SK-MEL-5 (cell line): ENCODE measurements around the gene ATP5PF. TPM values are rescaled to one million over a fixed set of nuclear protein-coding genes. Genes with fewer than 3 reads are reported as not detected.
"Not testable (repeated sequence)": the region's sequence is repeated elsewhere in the genome, so short reads cannot be mapped to it uniquely, and the experiment has no call there.

Experiments
- DNase-seq: peaks from one replicate; pipeline ENCODE4 v3.0.0-alpha.2; 2016; ENCODE audit warnings: low read depth, low spot score
- in situ Hi-C: cut with HindIII; loops from 2 replicates; pipeline ENCODE4 v1.10.0; 2016; ENCODE audit warnings: low sequenced_read_pairs, high pct_unique_total_duplicates, low pct_unique_long_range_greater_than_20kb
- polyA plus RNA-seq, 2 experiments: library from polyadenylated mRNA; depleted of rRNA; stranded (reverse); fragments of >200 nt; gene quantifications; 2 replicates each; pipeline ENCODE4 v1.2.3, GENCODE V29; 2015
- total RNA-seq: library from RNA; depleted of rRNA; stranded (reverse); fragments of >200 nt; shearing (Covaris generic); gene quantifications from 2 replicates; pipeline ENCODE4 v1.2.3, GENCODE V29; 2014; rRNA removed

ATP5PF gene
- 135 and 167 TPM in 2 replicates for total RNA-seq
- polyA plus RNA-seq (2015; cell fraction: cytosol; rRNA removed): 221 and 300 TPM in 2 replicates
- 12.6 and 32.9 TPM in 2 replicates for polyA plus RNA-seq (2015; cell fraction: nucleus; rRNA removed)

DNA sequence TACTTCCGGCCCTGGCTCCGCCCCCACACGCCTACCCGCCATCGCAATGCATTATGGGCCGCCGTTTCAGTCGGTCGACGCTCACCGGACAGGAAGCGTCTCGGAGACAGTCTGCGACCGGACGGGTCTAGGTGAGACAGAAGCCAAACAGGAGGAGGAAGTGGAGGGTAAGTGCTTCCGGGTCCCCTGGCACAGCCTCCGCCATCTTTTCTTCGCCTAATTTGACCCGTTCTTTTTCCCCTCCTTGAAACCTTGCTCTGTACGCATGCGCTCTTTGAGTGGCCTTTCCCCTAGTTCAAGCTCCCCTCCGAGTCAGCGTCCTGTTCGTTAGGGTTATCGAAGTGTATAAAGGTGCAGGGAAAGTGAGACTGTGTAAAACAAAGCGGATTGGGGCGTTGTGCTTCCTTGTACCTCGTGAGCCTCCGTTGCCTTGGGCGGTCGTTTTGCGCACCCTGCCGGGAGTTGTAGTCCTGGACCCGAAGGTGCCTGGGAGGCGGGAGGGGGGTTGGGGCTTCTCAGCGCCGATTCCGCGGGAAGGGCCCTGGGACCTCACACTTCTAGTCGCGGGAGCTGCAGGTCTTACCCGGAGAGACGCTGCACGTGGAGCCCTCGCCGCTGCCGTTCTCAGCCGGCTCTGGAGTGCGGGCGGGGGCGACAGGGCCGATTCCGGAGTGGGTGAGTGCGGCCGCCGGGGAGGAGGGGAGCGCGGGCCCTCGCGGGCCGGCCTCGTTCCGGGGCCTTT lies at the start of gene ATP5PF, which contains the start of gene GABPA:
Gene ATP5PF (minus strand): TSS at position 1 of the 742 bp plus-strand sequence. CDS start 5,110 bp downstream, outside the sequence.
Gene GABPA (plus strand): TSS at position 69 of the 742 bp plus-strand sequence. CDS start 6,627 bp downstream, outside the sequence.
- peak; percentile 98 for DNase-seq
- in situ Hi-C loops: no loop called here

- in situ Hi-C loops, DNase-seq: not testable (repeated sequence)
These were observed 43.6 kb upstream of the ATP5PF start for GRCh38 chr21:25778126-25778875.

GRCh38 chr21:25776440-25776839 lies 41.7 kb upstream of the ATP5PF start:
- in situ Hi-C loops: no loop called here
- DNase-seq: no peak

- no peak for DNase-seq
- in situ Hi-C loops: no loop called here
These were observed 38.0 kb upstream of the ATP5PF start for GRCh38 chr21:25772686-25773085.

DNA sequence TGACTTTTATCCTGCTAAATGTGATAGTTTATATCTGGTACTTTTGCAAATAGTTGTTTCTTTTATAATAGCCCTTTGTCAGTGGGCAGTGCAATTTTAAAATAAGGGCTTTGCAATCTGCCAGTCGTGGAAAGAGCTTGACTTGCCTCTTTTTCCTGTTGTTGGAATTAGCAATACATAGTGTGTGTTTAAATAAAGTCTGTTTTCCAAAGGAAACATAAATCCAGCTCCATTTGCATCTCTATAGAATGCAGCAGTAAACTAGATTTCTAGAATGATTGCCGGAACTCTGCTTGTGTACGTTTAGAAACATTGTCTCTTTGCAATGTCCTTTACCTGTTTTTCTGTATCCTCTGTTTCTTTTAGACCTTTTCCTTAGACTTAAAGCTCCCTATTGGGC lies 33.2 kb upstream of the ATP5PF start:
- no peak for DNase-seq
- in situ Hi-C loops: no loop called here

- in situ Hi-C loops: no loop called here
- DNase-seq: no peak
These were observed 29.4 kb upstream of the ATP5PF start for GRCh38 chr21:25764065-25764464.

DNA sequence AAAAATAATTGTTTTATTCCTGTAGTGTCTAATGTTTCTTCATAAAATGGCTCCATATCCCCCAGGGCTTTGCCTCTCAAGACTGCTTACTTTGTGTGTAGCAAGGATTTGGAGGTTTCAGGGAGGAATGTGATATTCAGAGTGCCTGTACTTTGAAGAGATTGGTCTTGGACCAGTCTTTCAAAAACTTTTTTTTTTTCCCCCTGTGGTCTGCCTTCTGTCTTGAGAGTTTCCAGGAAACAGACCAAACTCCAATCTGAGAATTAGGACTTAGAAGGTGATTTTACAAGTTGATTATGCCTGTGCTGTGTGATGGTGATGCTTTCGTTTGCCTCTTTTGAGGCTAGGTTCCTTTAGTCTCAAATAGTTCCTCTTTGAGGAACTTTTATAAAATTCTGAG lies 26.0 kb upstream of the ATP5PF start:
- DNase-seq: no peak
- in situ Hi-C loops: no loop called here

DNA sequence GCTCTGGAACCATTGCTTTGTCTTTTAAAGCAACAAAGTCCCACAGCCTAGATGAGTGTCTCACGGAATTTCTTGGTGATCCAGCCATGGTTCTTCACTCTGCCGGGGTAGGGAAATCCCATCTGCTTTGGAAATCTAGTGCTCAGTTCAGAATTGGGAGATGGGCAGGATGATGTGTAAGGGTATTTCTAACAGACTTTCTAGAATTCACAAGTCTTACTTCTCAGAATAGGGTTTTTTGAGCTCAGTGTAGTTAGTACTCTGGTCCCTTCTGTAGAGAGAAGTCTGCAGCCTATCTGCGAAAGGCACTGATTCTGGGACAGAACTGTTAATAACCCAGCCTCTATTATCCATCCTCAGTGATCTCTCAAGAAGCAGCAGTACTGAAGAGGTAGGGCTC lies 25.4 kb upstream of the ATP5PF start:
- in situ Hi-C loops: no loop called here
- DNase-seq: no peak

DNA sequence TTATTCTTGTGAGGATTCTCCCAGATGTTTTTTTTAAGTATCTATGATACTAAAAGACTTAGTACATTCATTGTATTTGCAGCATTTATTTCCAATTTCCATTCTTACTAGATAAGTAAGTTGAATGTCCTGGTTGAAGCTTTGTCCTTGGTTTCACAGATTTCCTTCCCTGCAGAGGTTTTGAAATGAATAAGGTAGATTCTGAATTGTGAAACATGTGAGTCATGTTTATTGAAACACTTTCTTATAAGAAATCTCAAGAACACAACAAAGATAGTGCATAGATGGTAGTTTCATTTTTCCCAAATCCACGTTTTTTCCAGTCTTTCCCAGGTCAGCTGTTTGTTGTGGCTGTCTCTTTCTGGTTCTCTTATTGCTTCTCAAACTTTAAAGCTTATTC lies 24.9 kb upstream of the ATP5PF start:
- DNase-seq: no peak
- in situ Hi-C loops: no loop called here

- DNase-seq: no peak
- in situ Hi-C loops: no loop called here
These were observed 22.8 kb upstream of the ATP5PF start for GRCh38 chr21:25757531-25757930.

DNA sequence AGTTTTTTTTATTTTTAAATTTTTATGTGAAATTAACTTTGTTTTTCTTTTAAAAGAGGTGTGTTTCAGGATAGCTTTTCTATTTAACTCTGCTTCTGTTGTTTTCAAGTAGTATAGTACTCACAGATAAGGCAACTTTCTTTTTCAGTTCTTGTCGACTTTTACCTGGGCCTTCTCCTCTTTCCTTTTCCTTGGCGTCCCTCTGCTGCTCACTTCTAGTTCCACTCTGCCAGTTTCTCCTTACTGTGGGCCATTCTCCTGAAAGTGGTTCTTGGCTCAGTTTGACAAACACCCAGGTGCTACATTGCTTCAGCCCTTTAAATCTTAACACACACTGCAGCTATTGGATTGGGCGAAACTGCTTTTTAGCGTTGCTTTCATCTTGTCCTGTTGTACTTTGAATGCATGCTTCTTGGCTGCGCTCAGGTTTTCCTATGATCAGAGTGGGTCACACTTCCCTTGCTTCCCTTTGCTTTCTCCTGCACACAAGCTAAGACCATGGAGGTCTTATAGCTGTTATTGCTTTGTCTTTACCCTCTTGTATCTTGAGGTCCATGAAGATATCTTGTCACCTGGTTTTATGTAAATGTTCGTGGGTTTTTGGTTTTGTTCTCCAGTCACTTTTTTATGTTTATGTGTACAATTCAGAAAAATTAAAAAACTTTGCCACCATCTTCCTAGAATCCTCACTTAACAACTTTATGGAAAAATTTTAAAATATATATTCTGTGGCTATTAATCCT lies 21.7 kb upstream of the ATP5PF start:
- DNase-seq: no peak
- in situ Hi-C loops: no loop called here

- DNase-seq: no peak
- in situ Hi-C loops: no loop called here
These were observed 17.7 kb upstream of the ATP5PF start for GRCh38 chr21:25752416-25752815.

DNA sequence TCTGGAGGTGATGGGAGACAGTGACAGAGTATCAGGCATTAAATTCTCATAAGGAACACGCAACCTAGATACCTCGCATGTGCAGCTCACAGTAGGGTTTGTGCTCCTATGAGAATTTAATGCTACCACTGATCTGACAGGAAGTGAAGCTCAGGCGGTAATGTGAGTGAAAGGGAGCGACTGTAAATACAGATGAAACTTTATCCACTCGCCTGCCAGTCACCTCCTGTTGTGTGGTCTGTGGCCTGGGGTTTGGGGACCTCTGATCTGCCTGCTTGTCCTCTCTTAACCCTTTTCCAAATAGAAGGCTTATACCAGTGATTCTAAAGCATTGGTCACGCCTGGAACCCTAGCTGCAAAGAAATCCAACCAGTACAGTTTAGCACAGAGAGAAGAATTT lies 15.4 kb upstream of the ATP5PF start:
- in situ Hi-C loops: no loop called here

DNA sequence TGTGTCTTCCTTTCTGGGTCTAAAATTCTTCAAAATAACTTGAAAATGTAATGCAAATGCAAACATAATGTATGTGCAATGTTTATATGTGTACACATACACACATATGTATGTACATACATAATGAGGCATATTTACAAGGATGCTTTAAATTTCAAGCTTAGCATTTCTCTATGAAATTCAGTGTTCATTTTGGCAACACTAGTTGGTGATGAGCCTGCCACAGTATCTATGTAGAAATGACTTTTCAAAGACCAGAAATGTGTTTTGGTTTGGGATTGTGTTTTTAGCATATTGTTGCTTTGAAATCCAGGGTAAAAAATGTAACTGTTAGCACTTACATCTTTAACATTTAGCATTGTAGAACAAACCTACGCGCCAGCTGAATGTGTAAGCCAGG lies 10.2 kb upstream of the ATP5PF start:
- no peak for DNase-seq
- in situ Hi-C loops: no loop called here

More for the DNA sequence above, 15.4 kb upstream of the ATP5PF start:
- DNase-seq: no peak

DNA sequence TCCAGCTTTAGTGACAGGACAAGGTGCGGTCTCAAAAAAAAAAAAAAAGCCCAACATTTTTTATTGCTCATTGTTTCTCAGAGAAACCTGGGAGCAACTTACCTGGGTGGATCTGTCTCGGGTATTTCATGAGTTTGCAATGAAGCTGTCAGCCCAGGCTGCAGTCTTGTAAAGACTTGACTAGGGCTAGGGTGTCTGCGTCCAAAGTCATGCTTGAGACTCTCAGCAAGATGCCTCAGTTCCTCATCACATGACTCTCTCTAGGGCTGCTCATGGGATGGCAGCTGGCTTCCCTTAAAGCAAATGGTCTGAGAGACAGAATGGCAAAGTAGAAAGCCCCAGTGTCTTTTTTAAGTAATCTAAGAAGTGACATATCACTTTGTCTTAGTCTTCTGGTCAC lies 8.2 kb upstream of the ATP5PF start:
- in situ Hi-C loops: no loop called here
- no peak for DNase-seq

DNA sequence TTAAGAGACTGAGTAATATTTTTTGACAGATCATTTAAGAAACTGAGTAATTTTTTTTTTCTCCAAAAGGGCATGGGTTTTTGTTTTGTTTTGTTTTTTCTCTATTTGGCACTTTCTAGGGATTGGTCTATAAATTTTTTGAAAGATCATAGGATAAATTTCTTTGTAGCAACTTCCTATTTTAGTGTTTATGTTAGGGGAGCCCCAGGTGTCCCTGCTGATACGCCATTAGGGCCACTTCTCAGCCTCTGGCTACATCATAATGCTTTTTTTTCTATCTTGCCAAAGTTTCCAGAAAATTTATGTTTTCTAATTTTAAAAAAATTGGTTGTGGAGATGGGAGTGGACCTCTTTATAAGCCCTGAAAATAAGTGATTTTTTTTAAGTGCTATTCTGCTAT lies 2.7 kb upstream of the ATP5PF start:
- no peak for DNase-seq
- in situ Hi-C loops: no loop called here

- DNase-seq: peak; percentile 85
- in situ Hi-C loops: no loop called here
These were observed 1.2 kb upstream of the ATP5PF start for GRCh38 chr21:25735646-25736597.
